ENCODE measurements around the gene POLR3G. TPM values are rescaled to one million over a fixed set of nuclear protein-coding genes. Genes with fewer than 3 reads are reported as not detected.
A peak's percentile ranks its signal among the peaks of the same experiment; 100 is the strongest.

POLR3G gene
- total RNA-seq, 1 donor from 2014 or later = 7.7 TPM

- ATAC-seq = no peak
Measured at GRCh38 chr5:90553711-90554110, 79.0 kb downstream of the POLR3G start.

GRCh38 chr5:90554358-90555006, 79.8 kb downstream of the POLR3G start:
- no peak for ATAC-seq

GRCh38 chr5:90555666-90556065, 81.0 kb downstream of the POLR3G start:
- ATAC-seq = no peak

GRCh38 chr5:90557391-90557790, 82.7 kb downstream of the POLR3G start:
- ATAC-seq = no peak

GRCh38 chr5:90557871-90558270, 83.2 kb downstream of the POLR3G start:
- ATAC-seq = no peak

GRCh38 chr5:90558344-90559192, 83.9 kb downstream of the POLR3G start, which contains the start of gene ADGRV1:
ADGRV1 (plus strand) TSS chr5:90558797; CDS start chr5:90558896, 99 bp downstream.
- ATAC-seq = peak; percentile 99

- ATAC-seq = no peak
Measured at GRCh38 chr5:90560771-90561170, 86.1 kb downstream of the POLR3G start.

- no peak for ATAC-seq
Measured at GRCh38 chr5:90561766-90562165, 87.1 kb downstream of the POLR3G start.

GRCh38 chr5:90562341-90562740, 87.7 kb downstream of the POLR3G start:
- ATAC-seq = no peak

GRCh38 chr5:90563108-90563507, 88.4 kb downstream of the POLR3G start:
- no peak for ATAC-seq

Other genes starting within 250 kb of the POLR3G start
- 19.2 TPM for gene CETN3, start 65.1 kb upstream of the POLR3G start, total RNA-seq
- gene MBLAC2, start 93 bp upstream of the POLR3G start, total RNA-seq = 4.0 TPM
- 7.3 TPM for gene LYSMD3, start 54.7 kb downstream of the POLR3G start, total RNA-seq
- gene ADGRV1, start 83.9 kb downstream of the POLR3G start, total RNA-seq = 3.7 TPM